Central memory CD8-positive, alpha-beta T cell (primary cell): ENCODE measurements around the gene FOXJ3.
"Not testable (repeated sequence)": the region's sequence is repeated elsewhere in the genome, so short reads cannot be mapped to it uniquely, and the experiment has no call there.

ENCODE experiments used
- ATAC-seq: fragments of 150-1000 bp; cut with Tn5 transposase; replicated peaks from 2 replicates; pipeline ENCODE4 v1.10.0; 2022; ENCODE audit warnings: mild to moderate bottlenecking, moderate FRiP score, moderate number of reproducible peaks; ENCODE audit not compliant: poor library complexity, severe bottlenecking; ENCODE audit errors: extremely low read depth
- DNase-seq, 2 donors: peaks; one replicate each; pipeline ENCODE4 v3.0.0; 2021; ENCODE audit warnings: low spot score in 2 of 2
- H3K27ac Mint-ChIP-seq: one replicate; pipeline ENCODE4 v1.8.0; 2022; ENCODE audit warnings: low read depth, mild to moderate bottlenecking, moderate library complexity, mixed read lengths
- H3K27me3 Mint-ChIP-seq: one replicate; pipeline ENCODE4 v1.8.0; 2022; ENCODE audit warnings: mixed read lengths
- H3K36me3 Mint-ChIP-seq: one replicate; pipeline ENCODE4 v1.8.0; 2022; ENCODE audit warnings: mild to moderate bottlenecking, moderate library complexity, mixed read lengths; ENCODE audit not compliant: insufficient read depth
- H3K4me1 Mint-ChIP-seq: one replicate; pipeline ENCODE4 v1.8.0; 2022; ENCODE audit warnings: mixed read lengths
- H3K4me3 Mint-ChIP-seq: one replicate; pipeline ENCODE4 v1.8.0; 2022; ENCODE audit warnings: mild to moderate bottlenecking, moderate library complexity, mixed read lengths
- H3K9me3 Mint-ChIP-seq: one replicate; pipeline ENCODE4 v1.8.0; 2022; ENCODE audit warnings: mixed read lengths

FOXJ3 gene

GRCh38 chr1:42219627-42220026 lies 115.4 kb downstream of the FOXJ3 start:
- Mint-ChIP-seq H3K36me3 (no peaks in the 10 kb centered on the region), H3K4me1 (peaks cover 53% of the 10 kb centered on the region), H3K27me3 (no peaks in the 10 kb centered on the region), H3K27ac (no peak overlapping the region), H3K4me3 (no peak overlapping the region), H3K9me3 (peaks cover 7% of the 10 kb centered on the region)
- no peak for ATAC-seq
- no peak for DNase-seq

GRCh38 chr1:42214447-42214871 lies 120.6 kb downstream of the FOXJ3 start:
- ATAC-seq, result no peak
- no peak for DNase-seq
- Mint-ChIP-seq H3K9me3 (peaks cover 6% of the 10 kb centered on the region), H3K27ac (no peak overlapping the region), H3K27me3 (no peaks in the 10 kb centered on the region), H3K4me1 (peaks cover 38% of the 10 kb centered on the region), H3K36me3 (peaks cover 1% of the 10 kb centered on the region), H3K4me3 (no peak overlapping the region)

- no peak overlapping the region for H3K4me3 Mint-ChIP-seq
- no peak overlapping the region for H3K27ac Mint-ChIP-seq
- peaks cover 6% of the 10 kb centered on the region for H3K9me3 Mint-ChIP-seq
- H3K36me3 Mint-ChIP-seq, result peaks cover 2% of the 10 kb centered on the region
- ATAC-seq (no peak), DNase-seq (no peak)
- peaks cover 37% of the 10 kb centered on the region for H3K4me1 Mint-ChIP-seq
- H3K27me3 Mint-ChIP-seq, result no peaks in the 10 kb centered on the region
Observed at GRCh38 chr1:42211224-42211623, 123.8 kb downstream of the FOXJ3 start.

GRCh38 chr1:42210421-42211133 lies 124.5 kb downstream of the FOXJ3 start:
- no peak for ATAC-seq
- Mint-ChIP-seq H3K4me3 (no peak overlapping the region), H3K9me3 (peaks cover 6% of the 10 kb centered on the region), H3K4me1 (peaks cover 37% of the 10 kb centered on the region), H3K36me3 (peaks cover 5% of the 10 kb centered on the region), H3K27ac (no peak overlapping the region), H3K27me3 (no peaks in the 10 kb centered on the region)
- DNase-seq, result no peak

- no peak for ATAC-seq
- no peak overlapping the region for H3K27ac Mint-ChIP-seq
Observed at GRCh38 chr1:42209526-42210251, 125.3 kb downstream of the FOXJ3 start.

GRCh38 chr1:42206930-42207329 lies 128.1 kb downstream of the FOXJ3 start:
- H3K27ac Mint-ChIP-seq, H3K4me3 Mint-ChIP-seq, H3K27me3 Mint-ChIP-seq, DNase-seq, H3K36me3 Mint-ChIP-seq, H3K9me3 Mint-ChIP-seq, ATAC-seq: not testable (repeated sequence)
- H3K4me1 Mint-ChIP-seq, result peaks cover 31% of the 10 kb centered on the region

More at GRCh38 chr1:42209526-42210251, 125.3 kb downstream of the FOXJ3 start:
- Mint-ChIP-seq H3K4me3 (no peak overlapping the region), H3K9me3 (peaks cover 4% of the 10 kb centered on the region), H3K27me3 (no peaks in the 10 kb centered on the region), H3K36me3 (peaks cover 5% of the 10 kb centered on the region), H3K4me1 (peaks cover 36% of the 10 kb centered on the region)
- DNase-seq, result no peak

GRCh38 chr1:42206164-42206563 lies 128.9 kb downstream of the FOXJ3 start:
- ATAC-seq (no peak), DNase-seq (no peak)

GRCh38 chr1:42201986-42202385 lies 133.0 kb downstream of the FOXJ3 start:
- Mint-ChIP-seq H3K27ac (no peak overlapping the region), H3K4me1 (peaks cover 4% of the 10 kb centered on the region), H3K36me3 (peaks cover 20% of the 10 kb centered on the region), H3K4me3 (no peak overlapping the region), H3K27me3 (no peaks in the 10 kb centered on the region), H3K9me3 (peaks cover 8% of the 10 kb centered on the region)
- DNase-seq (no peak), ATAC-seq (no peak)

More at GRCh38 chr1:42206164-42206563, 128.9 kb downstream of the FOXJ3 start:
- Mint-ChIP-seq H3K4me3 (no peak overlapping the region), H3K27me3 (no peaks in the 10 kb centered on the region), H3K27ac (no peak overlapping the region), H3K36me3 (peaks cover 9% of the 10 kb centered on the region), H3K9me3 (peaks cover 8% of the 10 kb centered on the region), H3K4me1 (peaks cover 25% of the 10 kb centered on the region)

- peaks cover 25% of the 10 kb centered on the region for H3K36me3 Mint-ChIP-seq
Observed at GRCh38 chr1:42198251-42198650, 136.8 kb downstream of the FOXJ3 start.

GRCh38 chr1:42195841-42196240 lies 139.2 kb downstream of the FOXJ3 start:
- no peak overlapping the region for H3K4me3 Mint-ChIP-seq
- DNase-seq (no peak), ATAC-seq (no peak)
- no peaks in the 10 kb centered on the region for H3K27me3 Mint-ChIP-seq
- H3K36me3 Mint-ChIP-seq, result peaks cover 27% of the 10 kb centered on the region
- peaks cover 15% of the 10 kb centered on the region for H3K4me1 Mint-ChIP-seq
- no peak overlapping the region for H3K27ac Mint-ChIP-seq
- no peaks in the 10 kb centered on the region for H3K9me3 Mint-ChIP-seq

More at GRCh38 chr1:42198251-42198650, 136.8 kb downstream of the FOXJ3 start:
- Mint-ChIP-seq H3K4me1 (no peaks in the 10 kb centered on the region), H3K27ac (no peak overlapping the region), H3K9me3 (peaks cover 7% of the 10 kb centered on the region), H3K4me3 (no peak overlapping the region), H3K27me3 (no peaks in the 10 kb centered on the region)
- ATAC-seq (no peak), DNase-seq (no peak)

- no peak for DNase-seq
- no peak for ATAC-seq
Observed at GRCh38 chr1:42192106-42192505, 142.9 kb downstream of the FOXJ3 start.

GRCh38 chr1:42191319-42191718 lies 143.7 kb downstream of the FOXJ3 start:
- Mint-ChIP-seq H3K27ac (peak overlapping the region; percentile 10), H3K4me3 (peak overlapping the region; percentile 2), H3K27me3 (no peaks in the 10 kb centered on the region), H3K9me3 (no peaks in the 10 kb centered on the region), H3K36me3 (peaks cover 27% of the 10 kb centered on the region), H3K4me1 (peaks cover 15% of the 10 kb centered on the region)
- DNase-seq (no peak), ATAC-seq (no peak)

More at GRCh38 chr1:42192106-42192505, 142.9 kb downstream of the FOXJ3 start:
- Mint-ChIP-seq H3K27ac (peak overlapping the region; percentile 10), H3K36me3 (peaks cover 28% of the 10 kb centered on the region), H3K27me3 (no peaks in the 10 kb centered on the region), H3K4me3 (no peak overlapping the region), H3K4me1 (peaks cover 15% of the 10 kb centered on the region), H3K9me3 (no peaks in the 10 kb centered on the region)
